HepG2 (cell line): ENCODE results near the gene IL15RA. TPM values are rescaled to one million over a fixed set of nuclear protein-coding genes. Genes with fewer than 3 reads are reported as not detected.

Experiments
- ATAC-seq: fragments of 200-7000 bp; cut with Tn5 transposase; 3 replicates; pipeline ENCODE4 v1.9.1; 2020; ENCODE audit warnings: mild to moderate bottlenecking, moderate library complexity
- BruUV-seq: library from RNA; stranded (reverse); fragments of 400-500 nt; replicated peaks from 2 replicates; lab custom pipeline; 2021; lab: Mats Ljungman, UMichigan
- CTCF ChIA-PET: fragments of 300-600 bp; formaldehyde crosslinking; extraction: SDS; loops from one replicate; lab custom pipeline; 2021; ENCODE audit warnings: low total read pairs, inconsistent platforms, low intra/inter-chr PET ratio; lab: Yijun Ruan, JAX
- POLR2A ChIA-PET: fragments of 350-600 bp; sonication (Branson Sonifier 250); formaldehyde crosslinking; loops from one replicate; lab custom pipeline; 2020; ENCODE audit warnings: antibody characterized with exemption, inconsistent platforms; lab: Yijun Ruan, JAX
- DNase-seq: peaks from one replicate; pipeline ENCODE4 v3.0.0-alpha.2; 2015; ENCODE audit warnings: low spot score
- FAIRE-seq: peaks from 3 replicates; lab custom pipeline; 2011; peaks lifted over from hg19 to GRCh38; lab: Jason Lieb, UNC
- H2AFZ ChIP-seq: one replicate; pipeline ENCODE4 v1.6.1; 2011; ENCODE audit warnings: low read length, inconsistent platforms
- H3K27ac ChIP-seq: fragments of 300-600 bp; 3 replicates; pipeline ENCODE4 v1.8.0; 2011; ENCODE audit warnings: mixed run types, mild to moderate bottlenecking, mixed read lengths, low read length, inconsistent platforms; ENCODE audit not compliant: insufficient read depth; ENCODE audit errors: extremely low read length
- H3K27me3 ChIP-seq, 2 experiments: fragments of 200-600 bp in 1 of 2; 2 replicates in 1 of 2; 3 replicates in 1 of 2; pipeline versions ENCODE4 v1.6.0 to v1.8.0; 2011; ENCODE audit warnings: low read length in 2 of 2, mild to moderate bottlenecking in 2 of 2, moderate library complexity in 2 of 2, inconsistent platforms in 1 of 2; ENCODE audit not compliant: insufficient read depth in 2 of 2, control insufficient read depth in 1 of 2
- H3K36me3 ChIP-seq, 2 experiments: fragments of 200-600 bp in 1 of 2; replicated peaks in 1 of 2; 2 replicates in 1 of 2; 3 replicates in 1 of 2; pipeline versions ENCODE4 v1.5.1 to v1.8.0; 2011; ENCODE audit warnings: low read length in 2 of 2, inconsistent platforms in 1 of 2; ENCODE audit not compliant: insufficient read depth in 2 of 2, control insufficient read depth in 1 of 2
- H3K4me1 ChIP-seq: 2 replicates; pipeline ENCODE4 v1.5.1; 2012; ENCODE audit warnings: low read length, inconsistent platforms; ENCODE audit not compliant: insufficient read depth
- H3K4me2 ChIP-seq: 2 replicates; pipeline ENCODE4 v1.6.0; 2011; ENCODE audit warnings: low read depth, low read length, inconsistent platforms
- H3K4me3 ChIP-seq, 3 experiments: fragments of 200-600 bp in 1 of 3; sonication (generic), shearing (Covaris generic) in 1 of 3; replicated peaks in 1 of 3; 2 replicates each; pipeline ENCODE4 v1.5.1; 2011 to 2016; ENCODE audit warnings: low read length in 3 of 3, inconsistent platforms in 2 of 3, low read depth in 2 of 3, mild to moderate bottlenecking in 2 of 3, control low read depth in 1 of 3, mixed read lengths in 1 of 3; ENCODE audit not compliant: insufficient read depth in 1 of 3
- H3K79me2 ChIP-seq: one replicate; pipeline ENCODE4 v1.6.1; 2011; ENCODE audit warnings: low read length, inconsistent platforms; ENCODE audit not compliant: insufficient read depth
- H3K9ac ChIP-seq: 2 replicates; pipeline ENCODE4 v1.6.0; 2011; ENCODE audit warnings: mild to moderate bottlenecking, low read depth, low read length, inconsistent platforms; ENCODE audit not compliant: insufficient read depth
- H3K9me3 ChIP-seq: 2 replicates; pipeline ENCODE4 v1.5.1; 2012; ENCODE audit warnings: mild to moderate bottlenecking, low read length
- H4K20me1 ChIP-seq: 2 replicates; pipeline ENCODE4 v1.6.0; 2011; ENCODE audit warnings: inconsistent platforms, mild to moderate bottlenecking, low read length, moderate library complexity; ENCODE audit not compliant: insufficient read depth
- CREM ChIP-seq, 2 experiments: sonication (generic) in 1 of 2; formaldehyde crosslinking in 1 of 2; IDR thresholded peaks; 2 replicates each; pipeline versions ENCODE4 v1.4.0 to v1.6.1; 2016 to 2020; ENCODE audit warnings: antibody characterized with exemption in 1 of 2, mild to moderate bottlenecking in 1 of 2, missing genetic modification reagents in 1 of 2
- ESRRA ChIP-seq: sonication (generic); formaldehyde crosslinking; IDR thresholded peaks from 2 replicates; pipeline ENCODE4 v1.5.1; 2020; ENCODE audit warnings: mild to moderate bottlenecking, low read depth, missing genetic modification reagents
- FIP1L1 ChIP-seq: fragments of 200-400 bp; formaldehyde crosslinking; IDR thresholded peaks from 2 replicates; pipeline ENCODE4 v1.6.1; 2018; ENCODE audit warnings: low read depth, mild to moderate bottlenecking, low read length, moderate library complexity, borderline replicate concordance; ENCODE audit not compliant: insufficient read depth
- FOSL1 ChIP-seq: sonication (generic); formaldehyde crosslinking; IDR thresholded peaks from 2 replicates; pipeline ENCODE4 v1.9.0; 2021; ENCODE audit warnings: missing genetic modification reagents, borderline replicate concordance
- HMG20A ChIP-seq: IDR thresholded peaks from 2 replicates; pipeline ENCODE4 v1.6.1; 2016; ENCODE audit warnings: borderline replicate concordance
- MTF1 ChIP-seq: sonication (generic); formaldehyde crosslinking; IDR thresholded peaks from 2 replicates; pipeline ENCODE4 v1.5.0; 2020; ENCODE audit warnings: missing genetic modification reagents
- TOPORS ChIP-seq: sonication (generic); formaldehyde crosslinking; IDR thresholded peaks from 2 replicates; pipeline ENCODE4 v1.8.0; 2023; ENCODE audit warnings: mild to moderate bottlenecking, missing genetic modification reagents
- U2AF1 ChIP-seq: fragments of 200-400 bp; formaldehyde crosslinking; optimal IDR thresholded peaks from 2 replicates; pipeline ENCODE3; 2017; ENCODE audit warnings: mild to moderate bottlenecking, low read depth, low read length
- ZNF335 ChIP-seq: sonication (generic); formaldehyde crosslinking; IDR thresholded peaks from 2 replicates; pipeline ENCODE4 v1.4.0; 2020; ENCODE audit warnings: missing genetic modification reagents
- ZNF407 ChIP-seq: sonication (generic); formaldehyde crosslinking; IDR thresholded peaks from one replicate; pipeline ENCODE4 v1.5.1; 2020; ENCODE audit warnings: mild to moderate bottlenecking, missing genetic modification reagents; ENCODE audit errors: not compliant biosample characterization
- ZNF530 ChIP-seq: sonication (generic); formaldehyde crosslinking; IDR thresholded peaks from 2 replicates; pipeline ENCODE4 v1.5.0; 2020; ENCODE audit warnings: low read depth, mild to moderate bottlenecking, missing genetic modification reagents
- ZNF775 ChIP-seq: sonication (generic); formaldehyde crosslinking; IDR thresholded peaks from 2 replicates; pipeline ENCODE4 v1.4.0; 2020; ENCODE audit warnings: missing genetic modification reagents, mild to moderate bottlenecking, moderate library complexity, borderline replicate concordance
- WGBS: methylation state at CpG from one replicate; pipeline ENCODE4 v1.1.6; 2017; ENCODE audit warnings: low lambda C conversion rate; 5-methylcytosine and 5-hydroxymethylcytosine counted together
- in situ Hi-C: cut with HindIII; loops from 2 replicates; pipeline ENCODE4 v1.10.0; 2017; ENCODE audit warnings: low pct_unique_long_range_greater_than_20kb; ENCODE audit not compliant: extremely low pct_ligation_motif_present
- intact Hi-C: fragments of 100-400 bp; cut with micrococcal nuclease; formaldehyde crosslinking; loops from one replicate; pipeline ENCODE4 v1.10.0; 2022; ENCODE audit not compliant: unreplicated experiment
- polyA plus RNA-seq, 8 experiments: library from polyadenylated mRNA; depleted of rRNA in 3 of 8; stranded (reverse) in 7 of 8; unstranded in 1 of 8; fragments of >200 nt; fragmentation: Illumina TruSeq in 4 of 8; extraction: Trizol in 4 of 8; gene quantifications; 2 replicates each; pipeline versions ENCODE4 v1.2.1 to v1.2.3, GENCODE V29; 2011 to 2016; ENCODE audit warnings: low read depth in 4 of 8, missing spikeins in 1 of 8, mixed read lengths in 1 of 8; ENCODE audit not compliant: insufficient read depth in 1 of 8
- total RNA-seq, 5 experiments: library from RNA; depleted of rRNA; stranded (reverse); fragments of >200 nt; fragmentation: Illumina TruSeq; extraction: Trizol; gene quantifications; 2 replicates each; pipeline ENCODE4 v1.2.3, GENCODE V29; 2016; ENCODE audit warnings: low read depth in 1 of 5
- TF ChIP-seq, protein P1 (sequence below): IDR thresholded peaks from 2 replicates; pipeline ENCODE4 v1.6.1; 2016; ENCODE audit warnings: missing compliant biosample characterization, missing genetic modification reagents, borderline replicate concordance

IL15RA gene
- total and polyA plus RNA-seq, 2 of the 13 experiments (the other 11 are each of a cell fraction or from before 2014, with no cell fraction given), result 0.53 to 0.77 TPM

- no peak overlapping the region for H2AFZ ChIP-seq
- no peak overlapping the region for H3K27ac ChIP-seq
- DNase-seq (no peak), FAIRE-seq (no peak), ATAC-seq (no peak)
- BruUV-seq, result no TSS peak
- H3K4me2 ChIP-seq, result no peak overlapping the region
- H3K27me3 ChIP-seq, result peaks cover 2 to 28% of the 10 kb centered on the region in 2 experiments; a peak in 4 of 5 replicates
- H3K4me3 ChIP-seq, result no peak overlapping the region
- no peaks in the 10 kb centered on the region for H3K9me3 ChIP-seq
- intact Hi-C loops, result no loop called here
- no peaks in the 10 kb centered on the region for H3K36me3 ChIP-seq
- in situ Hi-C loops, result no loop called here
- no peaks in the 10 kb centered on the region for H3K79me2 ChIP-seq
- no peaks in the 10 kb centered on the region for H3K4me1 ChIP-seq
- H4K20me1 ChIP-seq, result no peaks in the 10 kb centered on the region
- POLR2A ChIA-PET, result no interaction called here
- CTCF ChIA-PET, result no interaction called here
- whole genome bisulfite sequencing, result 1% methylated on average over 8 of the region's 8 CpGs
- H3K9ac ChIP-seq, result no peak overlapping the region
- TF ChIP-seq, protein P1, sequence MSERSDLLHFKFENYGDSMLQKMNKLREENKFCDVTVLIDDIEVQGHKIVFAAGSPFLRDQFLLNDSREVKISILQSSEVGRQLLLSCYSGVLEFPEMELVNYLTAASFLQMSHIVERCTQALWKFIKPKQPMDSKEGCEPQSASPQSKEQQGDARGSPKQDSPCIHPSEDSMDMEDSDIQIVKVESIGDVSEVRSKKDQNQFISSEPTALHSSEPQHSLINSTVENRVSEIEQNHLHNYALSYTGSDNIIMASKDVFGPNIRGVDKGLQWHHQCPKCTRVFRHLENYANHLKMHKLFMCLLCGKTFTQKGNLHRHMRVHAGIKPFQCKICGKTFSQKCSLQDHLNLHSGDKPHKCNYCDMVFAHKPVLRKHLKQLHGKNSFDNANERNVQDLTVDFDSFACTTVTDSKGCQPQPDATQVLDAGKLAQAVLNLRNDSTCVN, result no peak
- no peak for TF ChIP-seq CREM (IDR thresholded peaks at IDR 0.05)
- TF ChIP-seq CREM (CRISPR knock-in tag; IDR thresholded peaks at IDR 0.05), result no peak
- no peak for TF ChIP-seq ZNF775 (CRISPR knock-in tag)
- TF ChIP-seq ZNF530, result no peak
- no peak for TF ChIP-seq TOPORS
- TF ChIP-seq U2AF1, result no peak
- no peak for TF ChIP-seq ZNF335
- TF ChIP-seq FOSL1 (CRISPR knock-in tag), result no peak
- no peak for TF ChIP-seq FIP1L1
- TF ChIP-seq ZNF407, result no peak
- no peak for TF ChIP-seq HMG20A (CRISPR knock-in tag)
- TF ChIP-seq ESRRA (CRISPR knock-in tag), result no peak
- no peak for TF ChIP-seq MTF1 (CRISPR knock-in tag)
Observed at GRCh38 chr10:6005856-6006395, 28.6 kb upstream of the IL15RA start.
